ENCODE measurements around the gene ADM2.

The ADM2 gene

DNA sequence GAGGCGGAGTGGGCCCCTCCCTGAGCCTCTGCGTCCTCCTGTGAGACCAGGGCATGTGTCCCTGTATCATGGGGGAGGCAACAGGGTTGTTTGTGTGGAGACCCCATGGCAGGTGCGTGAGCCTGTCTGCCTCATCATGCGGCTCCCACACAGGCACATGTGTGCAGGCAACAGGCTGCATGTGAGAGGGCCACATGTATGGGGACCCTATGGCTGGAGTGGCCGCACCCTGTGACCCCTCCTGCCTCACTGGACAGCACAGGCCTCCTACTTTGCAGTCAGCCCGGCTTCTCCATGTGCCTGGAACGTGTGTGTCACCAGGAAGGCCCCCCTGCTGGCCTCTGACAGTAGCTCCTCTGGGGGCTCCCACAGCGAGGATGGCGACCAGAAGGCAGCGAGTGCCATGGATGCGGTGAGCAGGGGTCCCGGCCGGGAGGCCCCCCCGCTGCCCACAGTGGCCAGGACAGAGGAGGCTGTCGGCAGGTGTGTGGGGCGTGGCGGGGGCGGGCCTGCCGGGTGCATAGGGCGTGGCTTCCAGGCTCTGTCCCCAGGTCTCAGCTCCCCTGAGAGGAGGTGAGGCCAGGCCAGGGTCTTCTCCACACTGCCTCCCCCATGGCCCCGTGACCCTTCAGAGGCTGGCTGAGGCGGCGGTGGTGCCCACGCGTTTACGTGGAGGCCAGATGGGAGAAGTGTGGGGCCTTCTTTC is 40.6 kb upstream of the ADM2 start:
- TF ChIP-seq POLR2A (IDR thresholded peaks at IDR 0.05; ENCODE audit: low read depth, low read length): no peak
- FAIRE-seq (no peak), DNase-seq (ENCODE audit: insufficient read length, low spot score) (no peak)

DNA sequence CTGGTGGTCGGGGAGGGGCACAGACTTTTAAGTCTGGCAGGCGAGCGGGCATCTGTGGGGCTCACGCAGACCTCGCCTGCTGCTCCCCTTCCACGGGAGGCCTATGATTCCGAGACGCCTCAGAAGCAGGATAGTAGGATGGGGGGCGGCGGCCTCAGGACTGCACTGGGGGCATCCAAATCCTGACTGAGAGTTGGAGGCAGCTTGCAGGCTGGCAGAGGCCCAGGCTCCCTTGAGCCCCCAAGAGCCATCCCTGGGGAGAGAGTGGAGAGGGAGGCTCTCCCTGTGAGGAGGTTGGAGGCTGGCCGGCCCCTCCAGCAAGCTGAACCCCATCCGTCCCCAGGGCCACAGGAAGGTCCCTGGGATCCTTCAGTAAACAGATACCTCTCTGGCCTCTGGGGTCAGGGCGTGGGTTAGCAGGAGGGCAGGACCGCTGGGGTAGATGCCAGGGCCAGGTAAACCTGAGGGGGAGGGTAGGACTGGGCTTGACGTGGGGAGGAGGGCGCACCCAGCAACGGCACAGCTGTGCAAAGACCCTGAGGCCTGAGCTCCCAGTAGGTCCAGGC is 39.8 kb upstream of the ADM2 start:
- FAIRE-seq (no peak), DNase-seq (ENCODE audit: insufficient read length, low spot score) (no peak)
- no peak for TF ChIP-seq POLR2A (IDR thresholded peaks at IDR 0.05; ENCODE audit: low read depth, low read length)

DNA sequence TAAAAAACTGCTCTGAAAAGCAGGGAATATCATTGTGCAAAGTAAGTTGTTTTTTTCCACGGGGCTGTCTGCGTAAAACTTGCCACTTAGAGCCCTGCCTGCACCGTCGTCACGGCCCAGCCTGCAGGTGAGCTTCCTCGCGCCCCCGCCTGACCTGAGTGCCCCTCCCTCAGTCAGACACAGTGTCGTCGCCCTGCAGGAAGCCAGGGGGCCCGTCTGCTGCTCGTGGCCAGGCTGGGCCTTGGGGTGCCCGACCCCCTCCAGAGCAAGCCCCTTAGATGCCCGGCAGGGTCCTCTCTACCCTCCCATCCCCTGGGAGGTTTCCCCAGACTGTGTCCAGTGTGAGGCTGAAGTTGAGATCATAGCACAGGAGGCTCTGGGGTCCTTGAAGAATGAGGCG is 38.1 kb upstream of the ADM2 start:
- DNase-seq (ENCODE audit: insufficient read length, low spot score) (no peak), FAIRE-seq (no peak)
- no peak for TF ChIP-seq POLR2A (IDR thresholded peaks at IDR 0.05; ENCODE audit: low read depth, low read length)

DNA sequence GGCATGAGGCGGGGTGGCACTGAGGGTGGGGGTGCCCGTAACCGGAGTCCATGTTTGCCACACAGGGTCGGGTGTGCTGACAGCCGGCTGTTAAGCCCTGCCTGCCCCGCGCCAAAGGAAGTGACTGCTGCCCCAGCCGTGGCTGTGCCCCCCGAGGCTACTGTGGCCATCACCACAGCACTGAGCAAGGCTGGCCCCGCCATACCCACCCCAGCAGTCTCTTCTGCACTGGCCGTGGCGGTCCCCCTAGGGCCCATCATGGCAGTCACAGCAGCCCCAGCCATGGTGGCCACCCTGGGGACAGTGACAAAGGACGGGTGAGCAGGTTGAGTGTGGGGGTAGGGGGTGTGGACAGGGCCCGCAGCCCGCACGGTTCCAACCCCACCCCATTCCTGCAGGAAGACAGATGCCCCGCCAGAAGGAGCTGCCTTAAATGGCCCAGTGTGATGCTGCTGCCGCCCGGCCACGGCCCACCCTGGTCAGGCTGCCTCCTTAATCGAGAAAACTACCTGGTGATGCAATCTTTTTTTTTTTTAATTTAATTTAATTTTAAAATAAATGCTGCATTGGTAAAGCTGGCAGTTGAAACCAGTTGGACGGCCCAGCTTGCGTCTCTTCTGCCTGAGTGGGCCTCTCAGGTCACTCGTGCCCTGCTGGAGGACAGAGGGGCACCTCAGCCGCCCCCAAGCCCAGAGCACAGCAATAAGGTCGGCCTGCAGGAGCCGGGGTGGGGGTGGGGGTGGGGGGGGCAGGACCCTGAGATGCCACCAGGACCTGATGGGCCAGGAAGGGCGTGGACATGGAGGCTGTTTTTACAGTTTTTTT is 37.3 kb upstream of the ADM2 start:
- FAIRE-seq: no peak
- DNase-seq (ENCODE audit: insufficient read length, low spot score): no peak
- no peak for TF ChIP-seq POLR2A (IDR thresholded peaks at IDR 0.05; ENCODE audit: low read depth, low read length)

DNA sequence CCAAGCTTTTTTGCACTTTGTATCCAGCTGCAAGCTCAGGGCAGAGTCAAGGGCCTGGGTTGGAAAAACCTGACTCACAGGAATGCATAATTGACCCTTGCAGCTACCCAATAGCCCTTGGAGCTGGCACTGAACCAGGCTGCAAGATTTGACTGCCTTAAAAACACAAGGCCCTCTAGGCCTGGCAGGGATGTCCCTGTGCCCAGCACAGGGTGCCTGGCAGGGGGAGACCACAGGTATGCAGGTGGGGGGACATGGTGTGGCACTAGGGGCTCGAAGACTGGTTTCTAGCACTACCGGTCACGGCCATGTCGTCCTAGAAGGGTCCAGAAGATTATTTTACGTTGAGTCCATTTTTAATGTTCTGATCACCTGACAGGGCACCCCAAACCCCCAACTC is 36.7 kb upstream of the ADM2 start:
- peak; percentile 61 for DNase-seq (ENCODE audit: insufficient read length, low spot score)
- TF ChIP-seq POLR2A (IDR thresholded peaks at IDR 0.05; ENCODE audit: low read depth, low read length): no peak
- FAIRE-seq: no peak

DNA sequence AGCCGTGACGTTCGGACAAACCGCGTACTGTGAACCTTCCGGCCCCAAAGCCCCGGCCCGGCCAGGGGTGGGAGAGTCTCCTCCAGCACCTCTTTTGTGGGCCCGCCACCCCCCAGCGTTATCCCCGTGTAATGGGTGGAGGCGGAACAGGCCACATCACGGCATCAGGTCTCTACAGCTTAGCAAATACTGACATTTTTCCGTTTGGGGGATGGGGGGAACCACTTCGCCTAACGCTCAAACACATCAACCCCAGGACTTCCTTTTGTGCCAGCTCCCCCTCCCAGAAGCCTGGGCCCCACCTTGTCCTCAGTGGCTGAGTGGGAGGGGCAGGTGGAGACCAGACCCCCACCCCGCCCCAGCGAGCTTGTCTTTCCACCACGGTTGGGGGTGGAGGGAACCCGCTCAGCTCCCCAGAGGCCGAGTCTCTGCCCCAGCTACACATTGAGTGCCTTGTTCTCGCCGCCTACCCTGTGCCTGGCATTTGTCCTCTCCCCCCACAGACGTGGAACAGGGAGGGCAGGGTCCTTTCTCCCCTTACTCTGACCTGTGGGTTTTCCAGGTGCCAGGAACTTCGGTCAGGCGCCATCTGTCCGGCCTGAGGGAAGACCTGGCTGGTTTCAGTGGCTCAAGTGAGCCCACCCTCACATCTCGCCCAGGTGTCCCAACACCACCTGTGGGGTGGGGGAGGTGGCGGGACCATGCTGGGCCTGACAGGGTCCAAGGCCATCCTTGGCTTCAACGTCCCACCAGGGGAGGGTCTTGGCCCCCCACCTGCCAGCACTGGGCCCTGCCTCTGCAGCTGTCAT is 36.1 kb upstream of the ADM2 start:
- no peak for TF ChIP-seq POLR2A (IDR thresholded peaks at IDR 0.05; ENCODE audit: low read depth, low read length)
- DNase-seq (ENCODE audit: insufficient read length, low spot score) (no peak), FAIRE-seq (no peak)

DNA sequence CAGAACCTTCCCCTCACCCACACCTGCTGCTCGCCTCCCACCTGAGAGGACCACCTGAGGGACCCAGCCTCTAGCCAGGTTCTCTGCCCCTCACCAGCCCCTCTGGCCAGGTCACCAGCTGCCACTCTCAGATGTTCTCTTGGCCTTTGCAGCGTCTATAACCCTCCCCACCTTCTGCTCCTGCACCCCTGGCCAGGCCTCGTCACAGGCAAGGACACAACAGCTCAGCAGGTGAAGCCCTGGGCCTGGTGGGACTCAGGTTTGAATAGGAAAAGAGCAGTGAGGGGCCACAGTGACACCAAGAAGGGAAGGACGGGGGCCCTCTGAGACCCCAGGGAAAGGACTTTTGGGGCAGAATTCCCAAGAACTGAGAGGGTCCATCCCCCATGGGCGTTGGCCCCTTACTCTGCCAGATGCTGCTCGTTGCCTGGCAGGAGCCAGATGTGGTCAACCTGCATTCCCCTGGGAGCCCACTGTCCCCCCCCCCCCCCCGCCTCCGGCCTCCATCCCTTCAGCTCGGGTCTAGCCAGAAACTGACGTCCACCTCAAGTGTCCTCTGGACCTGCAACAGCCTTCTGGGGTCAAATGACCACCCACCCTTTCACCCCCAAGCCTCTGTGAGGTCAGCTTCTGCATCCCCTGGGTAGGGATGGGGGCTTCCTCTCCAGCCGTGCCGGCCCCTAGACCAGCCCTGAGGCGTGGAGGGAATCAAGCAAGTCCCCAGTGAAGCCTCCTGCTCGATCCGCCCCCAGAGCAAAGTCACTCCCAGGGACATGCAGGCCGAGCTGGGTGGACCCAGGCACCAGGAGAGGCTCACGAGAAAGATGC is 35.2 kb upstream of the ADM2 start:
- FAIRE-seq: no peak

DNA sequence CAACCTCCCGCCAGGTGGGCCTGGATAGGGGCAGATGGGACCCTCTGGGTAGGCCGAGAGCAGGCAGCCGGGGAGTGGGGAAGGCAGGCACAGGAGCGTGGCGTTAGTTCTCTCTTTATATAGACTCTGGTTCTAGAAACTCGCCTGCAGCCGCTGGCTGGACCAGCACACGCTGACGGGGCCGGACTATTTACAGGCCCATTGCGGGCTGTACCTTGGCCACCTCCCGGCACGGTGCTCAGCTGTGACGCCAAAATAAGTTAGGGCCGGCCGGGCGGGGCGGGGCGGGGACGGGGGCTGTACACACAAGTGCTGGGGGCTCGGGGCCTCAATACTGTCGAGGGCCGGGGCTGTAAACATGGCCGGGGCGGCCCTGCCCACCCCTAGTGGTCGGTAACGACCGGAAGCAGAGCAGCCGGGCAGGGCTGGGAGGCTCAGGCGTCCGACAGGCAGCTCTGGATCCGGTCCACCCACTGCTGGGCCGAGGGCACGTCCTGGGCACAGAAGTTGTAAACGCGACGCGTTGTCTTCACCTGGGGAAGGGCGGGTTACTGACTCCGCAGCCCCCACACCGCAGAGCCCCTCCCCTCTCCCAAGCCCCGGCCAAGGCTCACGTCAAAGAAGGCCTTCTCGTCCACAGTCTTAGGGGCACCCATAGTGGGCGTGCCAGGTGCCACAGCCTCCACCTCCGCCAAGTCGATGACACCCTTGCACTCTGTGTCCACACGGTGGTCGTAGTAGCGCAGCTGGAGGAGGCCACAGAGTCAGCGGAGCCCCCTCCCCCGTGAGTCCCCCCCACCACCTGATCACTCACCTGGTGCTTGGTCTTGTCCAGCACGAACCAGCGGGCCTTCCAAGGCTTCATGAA is 34.4 kb upstream of the ADM2 start:
- no peak for DNase-seq (ENCODE audit: insufficient read length, low spot score)
- FAIRE-seq: no peak
- TF ChIP-seq POLR2A (IDR thresholded peaks at IDR 0.05; ENCODE audit: low read depth, low read length): no peak

More for the DNA sequence above, 35.2 kb upstream of the ADM2 start:
- no peak for DNase-seq (ENCODE audit: insufficient read length, low spot score)
- no peak for TF ChIP-seq POLR2A (IDR thresholded peaks at IDR 0.05; ENCODE audit: low read depth, low read length)

DNA sequence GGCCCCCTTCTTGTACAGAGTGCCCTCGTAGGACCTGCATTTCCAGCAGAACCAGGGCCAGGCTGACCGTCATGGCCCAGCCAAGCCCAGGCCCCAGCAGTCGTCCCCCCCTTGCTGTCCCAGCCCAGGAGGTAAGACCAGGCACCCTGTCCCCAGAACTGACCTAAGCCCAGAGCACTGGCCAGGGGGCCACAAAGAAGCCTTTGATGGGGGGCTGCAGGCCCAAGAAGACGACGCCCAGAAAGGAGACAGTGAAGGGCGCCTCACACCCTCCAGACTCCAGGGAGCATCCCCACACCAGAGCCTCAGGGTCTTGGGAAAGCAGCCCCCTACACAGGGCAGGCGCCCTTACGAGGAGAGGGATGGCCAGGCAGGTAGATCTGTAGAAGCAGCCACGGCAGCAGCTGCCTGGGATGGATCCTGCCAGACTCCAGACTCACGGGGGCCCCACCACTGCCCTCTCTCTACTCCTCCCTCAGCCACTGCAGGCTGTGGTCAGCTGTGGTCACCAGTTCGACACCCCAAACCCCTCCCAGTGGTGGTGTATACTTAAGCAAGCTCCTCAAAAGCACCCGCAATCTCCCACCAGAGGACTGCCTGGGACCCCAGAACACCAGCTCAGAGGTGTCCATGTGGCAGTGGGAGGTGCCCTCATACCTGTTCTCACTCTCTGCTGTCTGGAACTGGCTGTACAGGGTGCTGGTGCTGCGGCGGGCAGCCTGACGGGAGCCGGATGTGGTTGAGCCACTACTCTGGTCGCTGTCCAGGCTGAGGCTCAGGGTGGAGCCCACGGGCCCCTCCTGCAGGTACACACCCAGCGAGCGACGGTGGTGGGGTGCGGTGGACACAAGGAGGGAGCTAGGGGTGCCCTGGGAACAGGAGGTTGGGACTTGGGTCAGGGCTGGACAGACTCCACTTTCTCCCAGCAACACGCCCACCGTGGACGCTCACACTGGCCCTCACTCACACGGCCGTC is 33.5 kb upstream of the ADM2 start:
- no peak for TF ChIP-seq POLR2A (IDR thresholded peaks at IDR 0.05; ENCODE audit: low read depth, low read length)
- FAIRE-seq: no peak
- no peak for DNase-seq (ENCODE audit: insufficient read length, low spot score)

DNA sequence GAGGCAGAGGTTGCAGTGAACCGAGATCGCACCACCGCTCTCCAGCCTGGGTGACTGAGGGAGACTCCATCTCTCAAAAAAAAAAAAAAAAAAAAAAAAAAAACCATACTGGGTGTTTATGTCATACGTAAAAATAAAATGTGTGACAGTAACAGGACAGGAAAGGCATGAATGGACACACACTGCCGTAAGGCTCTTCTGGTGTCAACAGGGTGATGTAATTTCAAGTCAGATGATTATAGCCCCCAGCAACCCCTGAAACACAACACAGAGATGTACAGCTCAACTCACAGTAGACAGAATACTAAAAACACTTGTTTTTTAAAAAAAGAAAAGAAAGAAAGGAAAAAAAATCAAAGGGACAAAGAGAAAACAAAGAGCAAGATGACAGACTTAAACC is 28.7 kb upstream of the ADM2 start:
- no peak for DNase-seq (ENCODE audit: insufficient read length, low spot score)
- FAIRE-seq: no peak
- no peak for TF ChIP-seq POLR2A (IDR thresholded peaks at IDR 0.05; ENCODE audit: low read depth, low read length)

DNA sequence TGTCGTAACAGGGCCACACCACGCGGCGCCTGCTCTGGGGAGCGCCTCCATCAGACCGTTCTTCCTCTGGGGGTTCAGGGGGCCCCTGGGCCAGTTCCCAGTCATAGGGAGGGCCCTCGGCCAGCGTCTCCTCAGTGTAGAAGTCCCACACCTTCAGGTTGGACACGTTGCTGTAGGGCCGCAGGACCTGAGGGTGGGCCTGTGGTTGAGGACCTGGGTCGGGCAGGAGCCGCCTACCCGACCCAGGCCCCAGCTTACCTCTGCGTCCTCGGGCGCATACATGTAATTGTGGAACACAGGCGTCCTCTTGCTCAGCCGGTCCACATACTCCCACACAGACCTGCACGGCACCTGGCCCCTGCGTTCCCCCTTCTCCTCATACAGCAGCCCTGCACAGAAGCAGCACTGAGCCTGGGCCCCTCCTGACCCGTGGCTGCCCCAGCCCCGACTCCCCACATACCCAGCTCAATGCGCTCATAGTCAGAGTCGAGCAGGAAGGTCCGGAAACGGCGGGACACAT is 26.7 kb upstream of the ADM2 start:
- FAIRE-seq (no peak), DNase-seq (ENCODE audit: insufficient read length, low spot score) (no peak)
- no peak for TF ChIP-seq POLR2A (IDR thresholded peaks at IDR 0.05; ENCODE audit: low read depth, low read length)

Data from H54 (cell line).